ENCODE measurements around the gene EIF3K. TPM values are rescaled to one million over a fixed set of nuclear protein-coding genes. Genes with fewer than 3 reads are reported as not detected.
"Not testable (repeated sequence)": the region's sequence is repeated elsewhere in the genome, so short reads cannot be mapped to it uniquely, and the experiment has no call there.

The EIF3K gene
- total RNA-seq, 1 donor from 2014 or later: 598 TPM

DNA sequence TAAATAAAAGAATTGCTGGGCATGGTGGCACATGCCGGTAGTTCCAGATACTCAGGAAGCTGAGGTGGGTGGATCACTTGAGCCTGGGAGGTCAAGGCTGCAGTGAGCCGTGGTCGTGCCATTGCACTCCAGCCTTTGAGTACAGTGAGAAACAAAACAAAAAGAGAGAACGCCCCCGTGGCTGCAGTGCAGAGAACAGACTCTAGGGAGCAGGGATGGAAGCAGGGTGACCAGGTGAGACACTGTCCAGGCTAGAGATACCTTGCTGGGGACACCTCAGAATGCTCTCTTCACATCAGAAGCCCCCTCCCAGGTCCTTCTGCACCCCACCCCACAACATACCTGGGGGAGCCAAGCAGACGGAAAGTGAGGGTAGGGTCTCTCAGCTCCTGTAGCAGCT lies 26.0 kb upstream of the EIF3K start:
- H3K36me3 ChIP-seq: no peaks in the 10 kb centered on the region
- no peak overlapping the region for H3K4me3 ChIP-seq
- no peaks in the 10 kb centered on the region for H3K4me1 ChIP-seq
- H3K27me3 ChIP-seq (ENCODE audit: low read depth): peaks cover 40% of the 10 kb centered on the region
- intact Hi-C loops (cut with micrococcal nuclease): no loop called here
- no peaks in the 10 kb centered on the region for H3K9me3 ChIP-seq (replicated peaks)
- H3K27ac ChIP-seq (replicated peaks): no peak overlapping the region
- TF ChIP-seq, protein P1, sequence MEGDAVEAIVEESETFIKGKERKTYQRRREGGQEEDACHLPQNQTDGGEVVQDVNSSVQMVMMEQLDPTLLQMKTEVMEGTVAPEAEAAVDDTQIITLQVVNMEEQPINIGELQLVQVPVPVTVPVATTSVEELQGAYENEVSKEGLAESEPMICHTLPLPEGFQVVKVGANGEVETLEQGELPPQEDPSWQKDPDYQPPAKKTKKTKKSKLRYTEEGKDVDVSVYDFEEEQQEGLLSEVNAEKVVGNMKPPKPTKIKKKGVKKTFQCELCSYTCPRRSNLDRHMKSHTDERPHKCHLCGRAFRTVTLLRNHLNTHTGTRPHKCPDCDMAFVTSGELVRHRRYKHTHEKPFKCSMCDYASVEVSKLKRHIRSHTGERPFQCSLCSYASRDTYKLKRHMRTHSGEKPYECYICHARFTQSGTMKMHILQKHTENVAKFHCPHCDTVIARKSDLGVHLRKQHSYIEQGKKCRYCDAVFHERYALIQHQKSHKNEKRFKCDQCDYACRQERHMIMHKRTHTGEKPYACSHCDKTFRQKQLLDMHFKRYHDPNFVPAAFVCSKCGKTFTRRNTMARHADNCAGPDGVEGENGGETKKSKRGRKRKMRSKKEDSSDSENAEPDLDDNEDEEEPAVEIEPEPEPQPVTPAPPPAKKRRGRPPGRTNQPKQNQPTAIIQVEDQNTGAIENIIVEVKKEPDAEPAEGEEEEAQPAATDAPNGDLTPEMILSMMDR (IDR thresholded peaks at IDR 0.05; ENCODE audit: borderline replicate concordance): no peak
- DNase-seq: no peak

DNA sequence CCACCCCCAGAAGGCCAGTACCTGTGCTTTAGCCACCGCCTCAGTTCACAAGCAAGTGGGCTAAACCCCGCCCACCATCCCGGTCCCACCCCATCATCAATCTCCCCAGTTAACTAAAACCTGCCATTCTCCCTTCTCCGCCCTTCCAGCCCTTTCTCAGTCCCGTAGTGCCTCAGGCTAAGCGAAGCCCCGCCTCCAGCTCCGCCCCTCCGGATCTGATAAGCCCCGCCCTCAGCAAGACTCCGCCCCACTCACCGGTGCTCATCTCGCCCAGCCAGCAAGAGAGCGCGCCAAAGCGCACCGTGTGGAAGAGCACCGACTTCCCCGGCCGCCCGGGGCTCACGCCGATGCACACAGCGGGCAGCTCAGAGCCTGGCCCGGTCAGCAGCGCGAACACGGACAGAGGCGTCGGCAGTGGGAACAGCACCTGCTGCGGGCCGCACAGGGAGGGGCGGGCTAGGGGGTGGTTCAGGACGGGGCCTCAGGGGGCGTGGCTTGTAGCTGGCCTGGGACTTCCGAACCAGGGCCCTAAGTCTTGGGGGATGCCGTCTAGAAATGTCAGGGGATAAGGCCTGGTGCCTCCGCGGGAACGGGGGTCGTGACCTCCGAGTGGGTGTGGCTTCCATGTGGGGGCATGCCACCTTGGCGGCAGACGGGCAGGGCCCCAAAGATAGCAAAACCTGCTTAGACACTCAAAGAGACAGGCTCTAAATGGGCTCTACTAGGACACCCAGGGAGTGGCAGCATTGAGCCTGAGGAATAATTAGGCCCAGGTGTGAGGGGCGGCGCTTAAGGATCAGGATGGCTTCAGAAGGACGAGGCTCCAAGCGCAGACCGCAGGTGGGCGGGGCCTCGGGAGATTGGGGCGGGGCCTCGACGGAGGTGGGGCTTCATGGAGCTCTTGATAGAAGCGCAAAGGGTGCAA lies 22.7 kb upstream of the EIF3K start:
- DNase-seq: no peak
- Histone ChIP-seq H3K4me1 (no peaks in the 10 kb centered on the region), H3K27me3 (ENCODE audit: low read depth) (peaks cover 40% of the 10 kb centered on the region), H3K4me3 (peak overlapping the region; percentile 32), H3K9me3 (replicated peaks) (no peaks in the 10 kb centered on the region), H3K36me3 (no peaks in the 10 kb centered on the region), H3K27ac (replicated peaks) (no peak overlapping the region)
- TF ChIP-seq, protein P1 (IDR thresholded peaks at IDR 0.05; ENCODE audit: borderline replicate concordance): no peak
- intact Hi-C loops (cut with micrococcal nuclease): no loop called here

DNA sequence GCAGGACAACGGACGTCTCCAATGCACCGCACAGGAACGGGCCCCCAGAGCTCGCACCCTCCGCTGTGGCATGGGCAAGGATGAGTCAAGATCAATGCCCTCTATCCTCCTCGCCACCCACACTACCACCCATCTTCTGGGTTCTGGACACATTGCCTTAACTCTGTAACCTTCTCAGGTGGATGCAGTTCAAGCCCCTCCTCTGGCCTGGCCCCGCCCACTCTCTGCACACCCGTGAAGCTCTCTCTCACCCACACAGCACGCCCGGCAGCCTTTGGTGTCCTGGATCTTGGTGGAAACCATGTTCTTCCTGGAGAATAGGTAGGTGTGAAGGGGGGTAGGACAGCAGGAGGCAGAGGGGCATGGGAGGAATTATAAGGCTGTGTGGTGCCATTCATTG lies 21.9 kb upstream of the EIF3K start:
- intact Hi-C loops (cut with micrococcal nuclease): no loop called here
- TF ChIP-seq, protein P1 (IDR thresholded peaks at IDR 0.05; ENCODE audit: borderline replicate concordance): no peak

DNA sequence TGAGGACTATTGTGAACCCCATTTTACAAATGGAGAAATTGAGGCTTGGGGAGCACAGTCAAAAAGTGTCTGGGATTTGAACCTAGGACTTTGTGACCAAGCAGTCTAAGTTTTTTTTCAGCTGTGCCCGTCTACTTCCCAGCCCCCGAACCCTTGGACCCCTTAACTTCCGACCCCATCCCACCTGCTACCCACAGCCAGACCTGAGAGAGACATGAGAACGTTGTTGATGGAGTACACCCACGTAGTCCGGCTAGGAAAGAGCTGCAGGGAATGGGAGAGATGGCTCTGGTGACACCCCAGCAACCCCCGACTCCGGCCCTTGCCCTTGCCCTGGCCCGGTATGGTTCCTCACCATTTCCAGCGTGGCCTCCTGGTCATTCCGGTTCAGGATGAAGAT lies 19.3 kb upstream of the EIF3K start:
- TF ChIP-seq, protein P1 (IDR thresholded peaks at IDR 0.05; ENCODE audit: borderline replicate concordance): no peak
- DNase-seq: no peak
- Histone ChIP-seq H3K27me3 (ENCODE audit: low read depth) (peaks cover 12% of the 10 kb centered on the region), H3K9me3 (replicated peaks) (no peaks in the 10 kb centered on the region), H3K4me1 (no peaks in the 10 kb centered on the region), H3K36me3 (no peaks in the 10 kb centered on the region), H3K27ac (replicated peaks) (no peak overlapping the region), H3K4me3 (no peak overlapping the region)
- intact Hi-C loops (cut with micrococcal nuclease): no loop called here

More for the DNA sequence above, 21.9 kb upstream of the EIF3K start:
- no peak overlapping the region for H3K27ac ChIP-seq (replicated peaks)
- no peaks in the 10 kb centered on the region for H3K36me3 ChIP-seq
- no peak for DNase-seq
- H3K4me1 ChIP-seq: no peaks in the 10 kb centered on the region
- no peak overlapping the region for H3K4me3 ChIP-seq
- peaks cover 34% of the 10 kb centered on the region for H3K27me3 ChIP-seq (ENCODE audit: low read depth)
- no peaks in the 10 kb centered on the region for H3K9me3 ChIP-seq (replicated peaks)

DNA sequence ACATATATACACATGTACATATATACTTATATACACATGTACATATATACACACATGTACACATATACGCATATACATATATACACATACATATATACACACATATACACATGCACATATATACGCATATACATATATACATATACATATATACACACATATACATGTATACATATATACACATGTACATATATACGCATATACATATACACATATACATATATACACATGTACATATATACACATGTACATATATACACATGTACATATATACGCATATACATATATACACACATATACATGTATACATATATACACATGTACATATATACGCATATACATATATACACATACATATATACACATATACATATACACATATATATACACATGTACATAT lies 16.1 kb upstream of the EIF3K start:
- H3K4me1 ChIP-seq; intact Hi-C loops (cut with micrococcal nuclease); DNase-seq; H3K27ac ChIP-seq (replicated peaks); H3K27me3 ChIP-seq (ENCODE audit: low read depth); H3K36me3 ChIP-seq; H3K9me3 ChIP-seq (replicated peaks); H3K4me3 ChIP-seq: not testable (repeated sequence)

DNA sequence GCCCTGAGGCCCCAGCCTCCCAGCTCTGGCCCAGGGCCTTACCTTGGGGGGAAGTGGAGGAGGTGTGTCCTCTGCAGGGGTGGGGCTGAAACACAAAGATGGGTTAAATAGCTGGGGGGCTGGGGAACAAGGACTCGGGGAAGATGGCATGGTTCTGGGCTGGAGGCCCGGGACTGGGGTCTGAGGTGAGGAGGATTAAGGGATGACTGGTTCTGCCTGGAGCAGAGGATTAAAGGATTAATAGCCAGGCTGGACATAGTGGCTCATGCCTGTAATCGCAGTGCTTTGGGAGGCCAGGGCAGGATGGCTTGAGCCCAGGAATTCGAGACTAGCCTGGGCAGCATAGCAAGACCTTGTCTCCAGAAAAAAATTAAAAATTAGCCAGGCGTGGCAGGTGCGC lies 12.9 kb upstream of the EIF3K start:
- Histone ChIP-seq H3K4me3 (no peak overlapping the region), H3K4me1 (no peaks in the 10 kb centered on the region), H3K27me3 (ENCODE audit: low read depth) (no peaks in the 10 kb centered on the region), H3K27ac (replicated peaks) (no peak overlapping the region), H3K9me3 (replicated peaks) (no peaks in the 10 kb centered on the region), H3K36me3 (no peaks in the 10 kb centered on the region)
- no peak for DNase-seq
- intact Hi-C loops (cut with micrococcal nuclease): no loop called here
- TF ChIP-seq, protein P1 (IDR thresholded peaks at IDR 0.05; ENCODE audit: borderline replicate concordance): no peak
